Measurements from ENCODE around the gene ELF5.

DNA sequence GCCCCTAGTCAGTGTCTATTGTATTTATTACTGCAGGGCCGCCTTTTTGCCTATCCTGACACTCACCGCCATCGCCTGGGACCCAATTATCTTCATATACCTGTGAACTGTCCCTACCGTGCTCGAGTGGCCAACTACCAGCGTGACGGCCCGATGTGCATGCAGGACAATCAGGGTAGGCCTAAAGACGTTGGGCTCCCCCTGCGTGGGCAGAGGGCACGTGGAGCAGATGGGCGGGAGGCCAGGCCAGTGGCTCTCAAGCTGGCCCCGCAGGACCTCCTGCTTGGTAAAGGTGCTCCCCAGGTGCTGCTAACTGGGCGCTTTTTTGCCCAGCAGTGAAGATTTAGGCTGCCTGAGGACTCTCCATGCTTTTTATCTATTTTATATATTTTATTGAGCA, 52.4 kb downstream of the ELF5 start:
- TF ChIP-seq POLR2AphosphoS5 (IDR thresholded peaks at IDR 0.05) (no peak), POLR2A (IDR thresholded peaks at IDR 0.05) (no peak)
- TF ChIP-seq, protein P1, sequence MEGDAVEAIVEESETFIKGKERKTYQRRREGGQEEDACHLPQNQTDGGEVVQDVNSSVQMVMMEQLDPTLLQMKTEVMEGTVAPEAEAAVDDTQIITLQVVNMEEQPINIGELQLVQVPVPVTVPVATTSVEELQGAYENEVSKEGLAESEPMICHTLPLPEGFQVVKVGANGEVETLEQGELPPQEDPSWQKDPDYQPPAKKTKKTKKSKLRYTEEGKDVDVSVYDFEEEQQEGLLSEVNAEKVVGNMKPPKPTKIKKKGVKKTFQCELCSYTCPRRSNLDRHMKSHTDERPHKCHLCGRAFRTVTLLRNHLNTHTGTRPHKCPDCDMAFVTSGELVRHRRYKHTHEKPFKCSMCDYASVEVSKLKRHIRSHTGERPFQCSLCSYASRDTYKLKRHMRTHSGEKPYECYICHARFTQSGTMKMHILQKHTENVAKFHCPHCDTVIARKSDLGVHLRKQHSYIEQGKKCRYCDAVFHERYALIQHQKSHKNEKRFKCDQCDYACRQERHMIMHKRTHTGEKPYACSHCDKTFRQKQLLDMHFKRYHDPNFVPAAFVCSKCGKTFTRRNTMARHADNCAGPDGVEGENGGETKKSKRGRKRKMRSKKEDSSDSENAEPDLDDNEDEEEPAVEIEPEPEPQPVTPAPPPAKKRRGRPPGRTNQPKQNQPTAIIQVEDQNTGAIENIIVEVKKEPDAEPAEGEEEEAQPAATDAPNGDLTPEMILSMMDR (IDR thresholded peaks at IDR 0.05) = no peak

Data from prostate gland (tissue), 2 donors.